HG03060 (cell line): Measurements from ENCODE around the gene KAT8.

Experiments used
- ATAC-seq: cut with Tn5 transposase; IDR thresholded peaks from one replicate; pipeline ENCODE4 v1.9.1; 2021; ENCODE audit warnings: low read depth, moderate number of reproducible peaks; ENCODE audit not compliant: unreplicated experiment

KAT8 gene

DNA sequence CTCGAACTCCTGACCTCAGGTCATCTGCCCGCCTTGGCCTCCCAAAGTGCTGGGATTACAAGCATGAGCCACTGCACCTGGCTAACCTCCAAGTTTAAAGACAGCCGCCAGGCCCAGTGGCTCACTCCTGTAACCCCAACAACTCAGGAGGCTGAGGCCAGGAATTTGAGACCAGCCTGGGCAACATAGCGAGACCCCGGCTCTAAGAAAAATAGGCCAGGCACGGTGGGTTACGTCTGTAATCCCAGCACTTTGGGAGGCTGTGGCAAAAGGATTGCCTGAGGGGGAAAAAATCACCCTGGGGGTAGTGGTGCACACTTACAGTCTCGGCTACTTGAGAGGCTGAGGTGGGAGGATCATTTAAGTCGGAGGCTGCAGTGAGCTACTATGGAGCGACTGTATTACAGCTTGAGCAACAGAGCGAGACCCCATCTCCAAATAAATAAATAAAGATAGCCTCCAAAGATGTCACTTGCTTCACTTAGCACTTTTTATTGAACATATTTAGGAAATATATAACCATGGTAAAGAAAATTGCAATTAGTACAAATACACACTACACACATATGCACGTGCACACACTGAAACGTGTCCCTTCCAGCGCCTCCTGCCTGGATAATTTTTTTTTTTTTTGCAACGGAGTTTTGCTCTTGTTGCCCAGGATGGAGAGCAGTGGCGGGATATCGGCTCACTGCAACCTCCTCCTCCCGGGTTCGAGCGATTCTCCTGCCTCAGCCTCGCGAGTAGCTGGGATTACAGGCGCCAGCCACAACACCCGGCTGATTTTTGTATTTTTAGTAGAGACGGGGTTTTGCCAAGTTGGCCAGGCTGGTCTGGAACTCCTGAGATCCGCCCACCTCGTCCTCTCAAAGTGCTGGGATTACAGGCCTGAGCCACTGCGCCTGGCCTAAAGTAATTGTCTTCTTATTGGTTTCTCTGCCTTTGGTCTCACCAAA is 10.7 kb upstream of the KAT8 start:
- ATAC-seq, result no peak

DNA sequence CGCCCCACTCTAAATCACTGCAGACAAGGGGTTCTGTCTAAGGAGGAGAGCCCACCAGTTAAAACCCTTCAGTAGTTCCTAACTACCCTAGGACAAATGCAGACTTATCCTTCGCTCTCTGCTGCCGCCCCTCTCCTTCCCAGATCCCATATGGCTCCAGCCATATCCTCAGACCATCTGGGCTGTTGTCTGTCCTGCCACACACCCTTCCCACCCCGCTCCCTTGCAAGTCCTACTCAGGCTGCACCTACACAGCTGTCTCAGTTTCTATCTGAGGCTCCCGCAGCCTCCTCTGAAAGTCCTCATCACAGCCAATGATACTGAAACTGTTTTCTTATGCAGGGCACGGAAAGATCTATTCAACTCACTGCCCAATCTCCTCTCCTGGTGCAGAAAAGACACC is 10.0 kb upstream of the KAT8 start:
- peak; percentile 42 for ATAC-seq

DNA sequence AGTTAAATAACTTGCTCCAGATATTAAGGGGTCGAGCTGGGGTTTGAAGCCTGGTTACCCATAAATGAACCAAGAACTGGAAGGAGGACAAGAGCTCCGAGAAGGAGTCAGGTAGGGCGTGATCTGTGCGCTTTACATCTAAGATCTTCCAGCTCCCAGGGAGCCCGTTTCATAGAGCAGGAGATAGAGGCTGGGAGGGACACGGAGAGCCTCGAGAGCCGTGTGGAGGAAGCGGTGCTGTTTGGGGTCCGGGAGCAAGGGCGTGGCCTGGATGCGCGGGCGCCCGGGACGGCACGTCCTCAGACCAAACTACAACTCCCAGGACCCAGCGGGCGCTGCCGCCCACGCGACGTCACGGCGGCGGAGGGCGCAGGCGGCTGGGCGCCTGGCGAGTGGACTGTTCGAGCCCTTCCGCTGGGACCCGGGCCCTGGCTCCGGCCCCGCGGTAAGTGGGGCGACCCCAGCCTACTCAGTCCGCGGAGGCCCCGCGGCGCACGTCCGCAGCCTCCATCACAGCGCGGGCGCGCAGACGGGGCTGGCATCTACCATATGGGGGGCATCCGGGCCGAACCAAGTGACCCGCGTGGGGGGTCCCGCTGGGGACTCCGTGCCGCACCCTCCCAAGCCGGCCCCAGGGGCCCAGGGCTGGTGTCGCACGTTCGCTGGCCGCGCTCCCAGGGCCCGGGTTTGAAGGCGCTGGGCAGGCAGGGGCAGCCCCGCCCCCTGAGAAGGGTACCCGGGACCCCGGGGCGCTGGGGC is 9.2 kb upstream of the KAT8 start, which contains the start of gene BCKDK:
TSS of gene BCKDK (plus strand) at position 352 of the 759 bp plus-strand sequence. CDS start 838 bp downstream, outside the sequence.
- ATAC-seq, result peak; percentile 60

- ATAC-seq, result no peak
Measured at GRCh38 chr16:31108794-31109558, 8.5 kb upstream of the KAT8 start.

DNA sequence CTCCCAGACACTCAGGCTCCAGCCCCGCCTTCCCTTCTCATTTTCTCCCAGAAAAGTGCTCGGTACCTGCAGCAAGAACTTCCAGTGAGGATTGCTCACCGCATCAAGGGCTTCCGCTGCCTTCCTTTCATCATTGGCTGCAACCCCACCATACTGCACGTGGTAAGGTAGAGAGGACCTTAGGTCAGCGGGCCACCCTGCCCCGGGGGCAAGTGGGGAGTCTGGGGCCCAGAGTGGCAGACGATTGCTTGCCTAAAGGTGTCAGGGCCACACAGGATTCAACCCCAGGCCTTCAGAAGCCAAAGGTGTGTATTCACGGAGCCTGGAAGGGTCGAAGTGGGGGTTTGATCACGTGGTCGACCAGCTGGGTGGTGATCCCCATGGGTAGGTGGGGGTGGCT is 7.8 kb upstream of the KAT8 start:
- no peak for ATAC-seq

- no peak for ATAC-seq
Measured at GRCh38 chr16:31110106-31111034, 7.1 kb upstream of the KAT8 start.

DNA sequence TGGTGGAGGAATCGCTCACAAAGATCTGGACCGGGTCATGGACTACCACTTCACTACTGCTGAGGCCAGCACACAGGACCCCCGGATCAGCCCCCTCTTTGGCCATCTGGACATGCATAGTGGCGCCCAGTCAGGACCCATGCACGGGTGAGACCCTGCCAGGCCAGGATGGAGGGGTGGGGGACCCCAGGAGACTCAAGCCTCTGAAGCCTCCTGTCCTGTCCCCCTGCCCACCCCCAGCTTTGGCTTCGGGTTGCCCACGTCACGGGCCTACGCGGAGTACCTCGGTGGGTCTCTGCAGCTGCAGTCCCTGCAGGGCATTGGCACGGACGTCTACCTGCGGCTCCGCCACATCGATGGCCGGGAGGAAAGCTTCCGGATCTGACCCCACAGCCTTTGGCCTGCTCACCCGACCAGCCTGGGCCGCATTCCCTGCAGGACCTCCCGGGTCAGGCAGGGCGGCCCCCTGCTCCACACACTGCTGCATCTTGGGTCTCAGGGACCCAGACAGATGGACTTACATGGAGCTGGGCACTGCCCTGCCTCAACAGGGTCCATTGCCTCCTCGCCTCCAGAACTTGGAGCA is 5.5 kb upstream of the KAT8 start:
- no peak for ATAC-seq

DNA sequence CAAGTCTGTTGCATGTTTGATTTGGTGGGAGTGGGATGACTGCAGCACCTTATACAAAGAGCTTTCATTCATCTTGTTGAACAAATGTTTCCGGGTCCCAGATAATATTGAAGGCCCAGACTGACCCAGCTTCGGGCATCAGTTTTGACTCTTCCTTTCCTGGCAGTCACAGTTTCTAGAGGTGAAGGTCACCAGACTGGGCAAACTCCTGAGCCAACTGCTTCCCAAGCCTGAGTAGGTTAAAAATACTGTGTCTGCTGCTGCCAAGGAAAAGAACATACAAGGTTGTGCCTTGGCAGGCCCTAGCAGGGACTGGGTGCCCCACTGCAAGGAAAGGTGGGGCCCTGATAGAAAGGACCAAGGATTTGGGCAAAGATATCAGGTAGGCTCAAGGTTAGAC is 4.8 kb upstream of the KAT8 start:
- no peak for ATAC-seq

DNA sequence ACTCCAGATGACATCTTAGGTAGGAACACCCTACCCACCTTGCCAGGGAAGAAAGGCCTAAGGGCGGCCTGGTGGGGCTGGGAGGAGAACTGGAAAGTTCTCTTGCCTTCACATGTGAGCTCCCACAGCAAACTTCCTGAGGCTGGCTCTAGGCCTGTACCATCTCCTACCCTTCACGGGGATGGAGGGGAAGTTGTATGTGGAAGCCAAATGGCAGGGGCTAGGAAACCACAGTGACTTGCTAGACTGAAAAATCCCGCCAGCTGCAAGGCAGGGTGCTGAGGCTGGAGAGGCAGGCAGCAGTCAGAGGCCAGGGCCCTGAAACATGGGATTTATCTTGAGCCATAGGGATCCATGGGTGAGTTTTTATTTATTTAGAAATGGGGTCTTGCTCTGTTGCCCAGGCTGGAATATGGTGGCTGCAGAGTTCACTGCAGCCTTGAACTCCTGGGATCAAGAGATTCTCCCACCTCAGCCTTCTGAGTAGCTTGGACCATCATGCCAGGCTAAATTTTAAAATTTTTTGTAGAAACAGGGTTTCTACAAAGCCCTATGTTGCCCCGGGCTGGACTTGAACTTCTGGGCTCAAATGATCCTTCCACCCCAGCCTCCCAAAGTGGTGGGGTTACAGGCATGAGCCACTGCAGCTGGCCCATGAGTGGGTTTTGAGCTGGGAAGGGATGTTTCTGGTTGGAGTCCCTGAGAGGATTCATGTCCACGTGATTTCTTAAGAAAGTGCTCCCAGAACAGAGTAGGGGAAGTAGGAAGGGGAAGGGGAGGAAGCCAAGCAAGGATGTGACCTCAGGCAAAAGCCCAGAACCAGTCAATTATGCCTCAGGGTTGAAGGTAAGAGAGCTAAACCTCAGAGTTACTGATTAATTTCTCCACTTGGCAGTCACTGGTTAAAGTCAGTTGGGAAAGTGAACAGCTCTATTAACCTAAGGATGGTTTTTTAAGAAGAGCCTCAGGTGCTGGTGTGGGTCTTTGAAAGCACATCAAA is 4.0 kb upstream of the KAT8 start:
- ATAC-seq, result no peak

DNA sequence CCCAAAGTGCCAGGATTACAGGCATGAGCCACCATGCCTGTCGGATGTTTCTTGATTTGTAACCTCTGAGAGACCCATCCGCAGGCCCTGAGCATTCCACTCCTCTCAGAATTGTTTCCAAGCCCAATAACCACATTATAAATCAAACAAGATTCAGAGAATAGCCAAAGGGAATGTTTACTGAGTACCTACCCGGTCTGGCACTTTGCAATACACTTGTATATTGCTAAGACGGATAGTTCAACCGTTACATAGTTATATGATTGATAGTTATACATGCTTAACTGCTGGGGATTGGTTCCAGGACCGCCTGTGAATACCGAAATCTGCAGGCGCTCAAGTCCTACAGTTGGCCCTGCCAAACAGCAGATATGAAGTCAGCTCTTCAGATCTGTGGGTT is 3.0 kb upstream of the KAT8 start:
- ATAC-seq, result no peak

- no peak for ATAC-seq
Measured at GRCh38 chr16:31118223-31119155, 1.0 kb downstream of the KAT8 start.

DNA sequence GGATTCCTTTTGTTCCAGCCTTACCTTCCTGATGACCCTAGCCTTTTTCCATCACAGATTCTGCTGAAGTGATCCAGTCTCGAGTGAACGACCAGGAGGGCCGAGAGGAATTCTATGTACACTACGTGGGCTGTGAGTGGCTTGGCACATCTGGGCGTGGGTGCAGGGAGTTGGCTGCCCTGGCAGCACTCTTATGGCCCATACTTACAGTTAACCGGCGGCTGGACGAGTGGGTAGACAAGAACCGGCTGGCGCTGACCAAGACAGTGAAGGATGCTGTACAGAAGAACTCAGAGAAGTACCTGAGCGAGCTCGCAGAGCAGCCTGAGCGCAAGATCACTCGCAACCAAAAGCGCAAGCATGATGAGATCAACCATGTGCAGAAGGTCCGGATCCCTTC is 2.7 kb downstream of the KAT8 start:
- ATAC-seq, result no peak

DNA sequence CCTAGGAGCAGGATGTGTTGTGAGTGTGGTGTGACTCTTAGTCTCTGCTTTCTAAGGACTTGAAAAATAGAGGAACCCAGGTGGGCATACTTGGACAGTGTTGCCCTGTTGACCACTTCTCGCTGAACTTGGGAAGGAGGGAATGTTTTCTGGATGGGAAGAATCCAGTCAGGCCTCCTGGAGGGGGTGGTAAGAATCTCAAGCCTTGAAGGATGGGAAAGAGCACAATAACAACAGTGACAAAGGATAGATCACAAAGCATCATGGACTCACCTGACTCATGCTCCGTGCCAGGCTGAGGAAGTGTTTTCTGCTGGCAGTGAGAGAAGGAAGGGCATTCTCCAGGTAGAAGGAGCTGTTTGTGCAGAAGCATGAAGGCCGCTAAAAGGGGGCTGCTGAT is 8.4 kb downstream of the KAT8 start:
- ATAC-seq, result no peak

DNA sequence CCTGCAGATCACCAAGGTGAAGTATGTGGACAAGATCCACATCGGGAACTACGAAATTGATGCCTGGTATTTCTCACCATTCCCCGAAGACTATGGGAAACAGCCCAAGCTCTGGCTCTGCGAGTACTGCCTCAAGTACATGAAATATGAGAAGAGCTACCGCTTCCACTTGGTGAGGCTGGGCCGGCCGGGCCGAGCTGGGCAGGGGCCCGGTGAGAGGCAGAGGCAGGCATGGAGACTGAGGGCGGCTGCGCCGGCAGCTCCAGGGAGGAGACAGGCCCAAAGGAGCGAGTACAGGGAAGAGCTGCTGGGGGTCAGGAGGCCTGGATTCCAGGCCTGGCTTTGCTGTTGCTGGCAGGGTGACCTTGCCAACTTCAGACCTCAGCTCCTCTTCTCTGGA is 9.7 kb downstream of the KAT8 start:
- ATAC-seq, result no peak

DNA sequence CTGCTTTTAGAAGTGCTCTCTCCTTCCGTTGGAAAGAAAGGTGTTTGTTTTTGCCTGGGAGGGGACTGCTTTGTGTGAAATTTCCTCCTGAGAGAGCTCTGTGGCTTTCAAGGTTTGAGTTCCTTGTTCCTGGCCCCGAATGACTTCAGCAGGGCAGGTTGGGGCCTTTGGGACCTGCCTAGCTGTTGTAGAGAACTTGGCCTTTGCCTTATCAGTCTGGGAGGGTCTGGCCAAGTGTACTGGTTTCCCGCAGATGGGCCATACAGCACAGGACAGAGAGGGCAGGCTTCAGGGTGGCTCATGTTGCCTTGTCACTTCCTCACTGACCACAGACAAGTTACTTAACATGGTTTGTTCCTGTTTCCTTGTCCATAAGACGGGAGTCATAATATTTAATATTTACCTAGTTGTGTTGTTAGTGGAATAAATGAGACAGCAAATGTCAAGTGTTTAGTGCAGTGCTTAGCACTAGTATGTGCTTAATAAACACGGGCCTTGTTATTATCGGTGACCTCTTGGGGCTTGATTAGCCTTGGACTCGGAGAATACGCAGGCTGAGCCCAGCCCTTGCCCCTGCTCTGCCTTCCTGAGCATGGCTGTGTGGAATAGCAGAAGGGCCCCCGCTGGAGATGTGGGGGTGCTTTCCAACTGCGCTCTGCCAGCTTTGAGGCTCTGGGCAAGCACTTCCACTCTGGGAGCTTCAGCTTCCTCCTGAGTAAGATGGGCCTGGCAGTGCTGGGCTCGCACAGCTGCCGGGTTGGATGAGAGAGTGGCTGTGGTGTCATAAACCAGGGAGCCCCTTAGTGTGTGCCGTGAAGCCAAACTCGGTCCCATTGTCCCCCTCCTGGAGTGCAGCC is 11.5 kb downstream of the KAT8 start:
- ATAC-seq, result no peak
